GM21526 (cell line): Measurements from ENCODE around the gene SRRM3.
"Not testable (repeated sequence)": the region's sequence is repeated elsewhere in the genome, so short reads cannot be mapped to it uniquely, and the experiment has no call there.

Source experiments
- ATAC-seq: cut with Tn5 transposase; IDR thresholded peaks from one replicate; pipeline ENCODE4 v1.9.1; 2021; ENCODE audit warnings: moderate library complexity; ENCODE audit not compliant: unreplicated experiment, low FRiP score

Gene SRRM3

GRCh38 chr7:76334320-76334967, 132.7 kb downstream of the SRRM3 start:
- no peak for ATAC-seq

GRCh38 chr7:76335417-76335816, 133.7 kb downstream of the SRRM3 start:
- not testable (repeated sequence) for ATAC-seq

- no peak for ATAC-seq
Measured at GRCh38 chr7:76336094-76336493, 134.4 kb downstream of the SRRM3 start.
